GM21390 (cell line): ENCODE data around the gene USP17L5.
"Not testable (repeated sequence)": the region's sequence is repeated elsewhere in the genome, so short reads cannot be mapped to it uniquely, and the experiment has no call there.

ENCODE experiments used
- ATAC-seq: cut with Tn5 transposase; IDR thresholded peaks from one replicate; pipeline ENCODE4 v1.9.1; 2021; ENCODE audit not compliant: unreplicated experiment

The USP17L5 gene

GRCh38 chr4:9339103-9339502 lies at the start of gene USP17L5:
Gene USP17L5 (plus strand): TSS chr4:9339403. CDS start chr4:9339403, 0 bp downstream.
- not testable (repeated sequence) for ATAC-seq

- ATAC-seq: not testable (repeated sequence)
Observed at GRCh38 chr4:9324191-9324590, 15.0 kb upstream of the USP17L5 start.

- not testable (repeated sequence) for ATAC-seq
Observed at GRCh38 chr4:9324865-9325264, 14.3 kb upstream of the USP17L5 start, which contains the start of gene USP17L24. Gene USP17L24 (plus strand): TSS chr4:9325165. CDS start chr4:9325165, 0 bp downstream.

GRCh38 chr4:9329611-9330010 lies 9.6 kb upstream of the USP17L5 start, which contains the start of gene USP17L25:
Gene USP17L25 (plus strand): TSS chr4:9329911. CDS start chr4:9329911, 0 bp downstream.
- ATAC-seq: not testable (repeated sequence)

GRCh38 chr4:9334358-9334757 lies 4.8 kb upstream of the USP17L5 start, which contains the start of gene USP17L26:
Gene USP17L26 (plus strand): TSS chr4:9334658. CDS start chr4:9334658, 0 bp downstream.
- ATAC-seq: not testable (repeated sequence)

GRCh38 chr4:9343848-9344247 lies 4.6 kb downstream of the USP17L5 start, which contains the start of gene USP17L27:
Gene USP17L27 (plus strand): TSS chr4:9344148. CDS start chr4:9344148, 0 bp downstream.
- not testable (repeated sequence) for ATAC-seq

GRCh38 chr4:9348593-9348992 lies 9.4 kb downstream of the USP17L5 start, which contains the start of gene USP17L28:
Gene USP17L28 (plus strand): TSS chr4:9348893. CDS start chr4:9348893, 0 bp downstream.
- not testable (repeated sequence) for ATAC-seq

GRCh38 chr4:9350866-9351265 lies 11.7 kb downstream of the USP17L5 start:
- ATAC-seq: not testable (repeated sequence)

- not testable (repeated sequence) for ATAC-seq
Observed at GRCh38 chr4:9353338-9353737, 14.1 kb downstream of the USP17L5 start, which contains the start of gene USP17L29. Gene USP17L29 (plus strand): TSS chr4:9353638. CDS start chr4:9353638, 0 bp downstream.

- ATAC-seq: not testable (repeated sequence)
Observed at GRCh38 chr4:9362829-9363228, 23.6 kb downstream of the USP17L5 start, which contains the start of gene USP17L30. Gene USP17L30 (plus strand): TSS chr4:9363129. CDS start chr4:9363129, 0 bp downstream.

GRCh38 chr4:9379881-9380280 lies 40.7 kb downstream of the USP17L5 start:
- not testable (repeated sequence) for ATAC-seq

- ATAC-seq: not testable (repeated sequence)
Observed at GRCh38 chr4:9381012-9381534, 41.9 kb downstream of the USP17L5 start.

GRCh38 chr4:9384126-9384525 lies 44.9 kb downstream of the USP17L5 start:
- ATAC-seq: no peak

GRCh38 chr4:9389001-9389400 lies 49.8 kb downstream of the USP17L5 start:
- not testable (repeated sequence) for ATAC-seq
